NK-92 (cell line): ENCODE data around the gene TPCN2.
"Not testable (repeated sequence)": the region's sequence is repeated elsewhere in the genome, so short reads cannot be mapped to it uniquely, and the experiment has no call there.

Source experiments
- DNase-seq: peaks from one replicate; lab custom pipeline; 2025; ENCODE audit not compliant: unreplicated experiment; lab: John Stamatoyannopoulos, UW

TPCN2 gene

DNA sequence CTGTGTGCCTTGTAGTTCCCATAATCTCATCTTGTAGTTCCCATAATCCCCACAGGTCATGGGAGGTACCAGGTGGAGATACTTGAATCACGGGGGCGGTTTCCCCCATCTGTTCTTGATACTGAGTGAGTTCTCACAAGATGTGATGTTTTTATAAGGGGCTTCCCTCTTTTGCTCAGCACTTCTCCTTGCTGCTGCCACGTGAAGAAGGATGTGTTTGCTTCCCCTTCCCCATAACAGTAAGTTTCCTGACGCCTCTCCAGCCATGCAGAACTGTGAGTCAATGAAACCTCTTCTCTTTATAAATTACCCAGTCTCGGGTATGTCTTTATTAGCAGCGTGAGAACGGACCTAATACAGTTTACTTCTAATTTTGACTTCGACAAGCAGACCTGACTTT, 93.0 kb downstream of the TPCN2 start:
- no peak for DNase-seq

DNA sequence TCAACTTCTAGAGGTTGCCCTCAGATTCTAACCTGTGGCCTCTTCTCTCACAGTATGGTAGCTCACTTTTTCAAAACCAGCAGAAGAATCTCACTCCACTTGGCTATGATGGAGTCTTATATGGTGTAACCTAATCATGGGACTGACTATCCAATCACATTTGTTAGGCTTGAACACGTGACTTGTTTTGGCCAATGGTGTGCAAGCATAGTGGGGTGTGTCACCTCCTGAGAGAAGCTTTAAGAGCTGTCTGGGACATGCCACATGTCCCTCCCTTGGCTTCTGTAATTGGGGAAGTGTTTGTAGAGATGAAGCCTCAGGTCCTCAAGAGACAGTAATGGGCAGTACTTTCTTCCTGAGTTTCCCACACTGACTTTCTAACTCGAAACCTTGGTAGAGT, 94.2 kb downstream of the TPCN2 start:
- no peak for DNase-seq

DNA sequence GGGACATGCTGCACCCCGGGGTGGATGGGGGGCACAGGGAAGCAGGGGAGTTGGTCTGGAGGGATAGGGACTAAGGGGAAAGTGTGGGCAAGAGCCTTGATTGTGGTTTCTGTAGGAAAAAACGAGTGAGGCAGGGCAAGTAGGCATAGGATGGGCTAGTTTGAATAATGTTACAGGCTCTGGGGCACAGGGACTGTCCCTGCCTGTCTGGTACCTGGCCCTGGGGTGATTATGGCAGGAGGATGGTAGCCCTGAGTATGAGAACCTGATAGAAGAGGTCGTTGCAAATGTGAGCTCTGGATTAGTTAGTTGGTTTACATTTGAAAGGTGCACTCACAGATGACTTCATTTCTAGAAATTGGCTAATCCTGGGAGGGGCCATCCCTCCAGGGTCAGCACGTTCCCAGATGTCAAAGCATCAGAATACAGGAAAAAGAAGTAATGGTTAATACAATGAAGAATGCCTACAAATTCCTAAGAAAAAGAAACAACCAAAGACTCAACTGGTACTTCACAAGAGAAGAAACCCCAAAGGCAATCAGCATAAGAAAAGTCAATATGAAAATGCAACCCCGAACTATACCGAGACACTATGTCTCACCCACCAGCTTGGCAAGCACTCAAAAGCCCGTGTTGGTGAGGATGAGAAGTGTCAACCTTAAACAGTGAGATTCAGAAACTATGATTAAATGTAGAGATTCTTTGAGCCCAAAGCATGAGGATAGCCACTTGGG, 95.8 kb downstream of the TPCN2 start:
- no peak for DNase-seq

DNA sequence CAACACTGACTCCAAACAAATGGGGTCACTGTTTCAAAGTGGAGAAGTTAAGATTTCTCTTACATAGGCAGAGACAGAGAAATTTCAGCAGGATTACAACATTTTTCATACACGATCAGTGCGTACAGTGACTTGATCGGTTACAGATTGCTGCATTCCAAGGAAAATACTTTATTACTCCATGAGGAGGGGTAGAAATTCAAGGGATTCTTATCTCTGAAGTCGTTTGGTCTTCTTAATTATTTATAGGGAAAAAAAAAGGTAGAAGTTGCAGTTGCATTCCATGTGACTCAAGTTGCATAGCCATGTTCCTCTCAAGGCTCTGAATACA, 96.3 kb downstream of the TPCN2 start:
- DNase-seq, result no peak

DNA sequence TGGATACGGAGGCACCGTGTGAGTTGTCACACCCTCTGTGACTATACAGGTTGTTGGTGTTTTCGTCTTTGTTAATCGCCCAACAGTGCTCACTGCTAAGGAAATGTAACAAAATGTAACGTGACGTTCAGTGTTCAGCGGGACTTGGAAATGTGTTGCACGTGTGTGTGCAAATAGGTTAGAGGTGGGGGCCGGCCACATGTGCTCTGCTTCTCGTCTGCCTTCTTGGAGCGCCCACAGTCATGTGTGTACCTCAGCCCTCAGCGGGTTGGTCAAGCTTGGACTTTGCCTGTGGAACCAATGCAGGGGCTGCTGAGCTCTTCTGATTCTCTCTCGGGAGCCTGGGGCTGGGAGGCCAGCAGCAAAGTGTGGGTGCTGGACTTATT, 99.6 kb downstream of the TPCN2 start:
- no peak for DNase-seq

DNA sequence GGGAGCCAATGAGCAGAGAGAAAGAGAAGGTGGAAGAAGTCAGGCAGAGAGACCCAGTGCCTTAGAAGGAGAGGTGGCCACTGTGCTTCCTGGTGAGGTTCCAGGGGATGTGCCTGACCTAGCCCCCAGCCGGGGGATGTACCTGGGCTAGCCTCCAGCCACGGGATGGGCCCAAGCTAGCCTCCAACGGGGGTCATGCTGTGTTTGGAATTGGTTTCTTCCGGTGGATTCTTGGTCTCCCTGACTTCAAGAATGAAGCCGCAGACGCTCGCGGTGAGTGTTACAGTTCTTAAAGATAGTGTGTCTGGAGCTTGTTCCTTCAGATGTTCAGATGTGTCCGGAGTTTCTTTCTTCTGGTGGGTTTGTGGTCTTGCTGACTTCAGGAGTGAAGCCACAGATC, 100.1 kb downstream of the TPCN2 start:
- DNase-seq, result no peak

DNA sequence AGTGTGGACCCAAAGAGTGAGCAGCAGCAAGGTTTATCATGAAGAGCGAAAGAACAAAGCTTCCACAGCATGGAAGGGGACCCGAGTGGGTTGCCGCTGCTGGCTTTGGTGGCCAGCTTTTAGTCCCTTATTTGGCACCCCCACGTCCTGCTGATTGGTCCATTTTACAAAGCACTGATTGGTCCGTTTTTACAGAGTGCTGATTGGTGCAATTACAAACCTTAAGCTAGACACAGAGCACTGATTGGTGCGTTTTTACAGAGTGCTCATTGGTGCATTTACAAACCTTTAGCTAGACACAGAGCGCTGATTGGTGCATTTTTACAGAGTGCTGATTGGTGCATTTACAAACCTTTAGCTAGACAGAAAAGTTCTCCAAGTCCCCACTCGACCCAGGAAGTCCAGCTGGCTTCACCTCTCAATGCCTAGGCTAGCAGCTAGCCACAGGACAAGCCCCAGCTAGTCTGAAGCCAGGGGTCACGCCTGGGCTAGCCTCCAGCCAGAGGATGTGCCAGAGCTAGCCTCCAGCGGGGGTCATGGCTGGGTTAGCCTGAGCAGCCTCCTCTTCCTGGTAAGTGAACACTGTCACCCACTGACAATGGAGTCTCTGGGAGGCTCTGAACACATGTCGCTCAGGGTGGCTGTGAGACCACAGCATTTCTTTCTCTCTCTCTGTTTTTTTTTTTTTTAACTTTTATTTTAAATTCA, 100.8 kb downstream of the TPCN2 start:
- not testable (repeated sequence) for DNase-seq

DNA sequence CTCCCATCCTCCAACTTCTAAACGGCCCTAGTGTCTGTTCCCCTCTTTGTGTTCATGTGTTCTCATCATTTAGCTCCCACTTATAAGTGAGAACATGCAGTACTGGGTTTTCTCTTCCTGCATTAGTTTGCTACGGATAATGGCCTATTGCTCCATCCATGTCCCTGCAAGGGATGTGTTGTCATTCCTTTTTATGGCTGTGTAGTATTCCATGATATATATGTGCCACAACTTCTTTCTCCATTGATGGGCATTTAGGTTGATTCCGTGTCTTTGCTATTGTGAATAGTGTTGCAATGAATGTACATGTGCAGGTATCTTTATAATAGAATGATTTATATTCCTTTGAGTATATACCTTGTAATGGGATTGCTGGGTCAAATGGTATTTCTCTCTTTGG, 101.4 kb downstream of the TPCN2 start:
- DNase-seq, result no peak

DNA sequence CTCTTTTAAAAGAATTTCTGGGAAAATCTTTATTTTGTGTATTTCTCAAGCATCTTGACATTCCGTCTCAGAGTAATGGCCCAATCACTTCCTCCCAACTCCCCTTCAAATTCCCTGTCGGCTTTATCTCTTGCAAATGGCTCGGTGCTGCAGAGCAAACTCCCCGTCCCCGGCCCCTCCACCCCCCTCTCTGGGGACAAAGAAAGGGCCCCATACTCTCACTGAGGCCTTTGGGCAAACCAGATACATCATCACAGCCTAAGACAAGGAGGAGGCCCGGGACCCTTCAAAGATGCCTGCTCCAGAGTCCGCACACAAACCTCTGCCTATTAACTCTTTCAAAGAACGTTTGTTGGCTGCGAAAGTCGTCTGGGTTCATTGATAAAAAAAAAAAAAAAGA, 103.1 kb downstream of the TPCN2 start:
- no peak for DNase-seq

DNA sequence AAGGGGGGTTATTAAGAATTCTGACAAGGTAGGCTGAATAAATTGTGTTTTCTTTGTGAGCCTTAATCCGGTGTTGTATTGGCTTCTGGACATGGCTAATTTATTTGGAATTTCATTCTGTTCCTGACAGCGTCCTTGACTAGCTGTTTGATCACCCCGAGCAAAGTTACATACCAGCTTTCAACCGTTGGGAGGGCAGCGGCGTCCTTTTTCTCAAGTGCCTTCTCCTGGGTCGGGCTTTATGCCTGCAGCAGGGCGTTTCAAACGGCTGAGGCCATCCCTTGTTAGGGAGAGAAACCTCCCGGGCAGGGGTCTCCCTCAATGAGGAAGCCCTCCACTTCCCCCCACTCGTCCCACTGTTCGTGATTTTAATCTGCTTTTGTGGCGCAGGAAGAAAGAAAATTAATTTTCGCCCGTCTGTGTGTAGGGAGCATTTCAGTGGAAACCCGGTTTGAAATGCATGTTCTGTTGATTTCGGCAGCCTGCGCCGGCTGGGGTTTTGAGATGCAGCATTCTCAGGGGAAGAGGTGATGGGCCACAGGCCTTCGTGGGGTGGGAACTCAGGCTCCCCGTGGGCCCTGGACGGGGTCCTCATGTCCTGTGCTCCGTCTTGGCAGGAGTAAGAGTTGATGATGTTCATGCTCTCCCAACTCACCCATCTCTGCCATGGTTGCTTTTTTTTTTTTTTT, 104.1 kb downstream of the TPCN2 start:
- no peak for DNase-seq

DNA sequence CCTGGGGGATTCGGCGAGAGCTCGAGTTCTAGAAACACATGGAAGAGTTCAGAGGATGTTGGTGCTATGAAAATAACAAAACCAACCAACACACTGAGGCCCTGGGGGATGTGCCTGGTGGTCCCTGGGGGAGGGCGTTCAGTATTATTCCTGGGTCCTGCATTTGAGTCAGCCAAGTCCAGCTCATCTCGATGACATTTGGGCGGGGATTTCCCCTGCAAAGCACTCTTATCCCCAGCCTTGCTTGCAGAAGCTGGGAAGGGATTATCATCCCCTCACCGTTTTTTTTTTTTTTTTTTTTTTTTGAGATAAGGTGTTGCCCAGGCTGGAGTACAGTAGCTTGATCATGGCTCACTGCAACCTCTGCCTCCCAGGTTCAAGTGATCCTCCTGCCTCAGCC, 104.9 kb downstream of the TPCN2 start:
- DNase-seq, result no peak

DNA sequence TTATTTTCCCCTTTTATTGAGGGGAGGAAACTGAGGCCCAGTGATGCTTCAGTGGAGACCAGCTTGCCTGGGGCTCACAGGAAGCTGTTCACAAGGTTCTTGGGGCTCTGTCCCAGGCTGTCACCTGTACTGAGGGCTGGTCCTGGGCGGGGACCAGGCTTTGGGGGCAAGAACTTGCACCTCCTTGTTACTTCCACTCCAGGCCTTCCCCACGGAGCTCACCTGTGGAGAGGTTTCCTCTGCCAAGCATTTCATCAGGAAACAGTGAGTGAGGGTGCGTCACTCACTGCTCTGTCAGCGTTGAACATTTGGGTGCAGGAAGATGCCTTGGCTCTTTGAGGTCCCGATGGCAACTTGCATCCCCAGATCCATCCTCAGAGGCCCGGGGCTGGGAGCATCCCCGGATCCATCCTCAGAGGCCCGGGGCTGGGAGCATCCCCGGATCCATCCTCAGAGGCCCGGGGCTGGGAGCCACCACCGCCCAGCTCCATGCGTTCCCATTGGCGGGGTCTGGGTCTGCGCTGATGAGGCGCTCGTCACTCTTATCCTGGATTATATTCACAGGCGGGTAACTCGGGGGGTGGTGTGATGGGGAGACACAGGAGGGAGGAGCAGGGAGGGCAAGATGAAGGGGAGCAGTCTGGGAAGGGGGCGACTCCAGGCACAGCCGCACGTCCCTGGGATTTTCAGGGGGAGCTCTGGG, 105.6 kb downstream of the TPCN2 start:
- no peak for DNase-seq

DNA sequence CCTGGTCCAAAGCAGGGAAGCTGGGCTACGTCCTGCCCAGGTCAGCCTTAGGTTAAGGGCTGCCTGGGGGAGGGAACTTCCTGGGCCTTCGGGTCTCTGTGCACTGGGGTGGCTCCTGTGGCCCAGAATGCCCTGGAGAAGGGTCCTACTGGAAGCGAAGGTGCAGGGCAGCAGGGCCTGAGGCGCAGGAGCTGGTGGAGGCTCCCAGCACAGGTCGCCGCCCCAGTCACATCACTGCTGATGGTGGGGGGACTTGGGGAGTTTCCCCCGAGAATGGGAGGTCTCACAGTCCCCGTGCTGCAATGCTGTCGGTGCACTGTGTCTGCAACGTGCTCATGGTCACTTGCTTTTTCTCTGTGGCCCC, 106.2 kb downstream of the TPCN2 start:
- DNase-seq, result no peak

DNA sequence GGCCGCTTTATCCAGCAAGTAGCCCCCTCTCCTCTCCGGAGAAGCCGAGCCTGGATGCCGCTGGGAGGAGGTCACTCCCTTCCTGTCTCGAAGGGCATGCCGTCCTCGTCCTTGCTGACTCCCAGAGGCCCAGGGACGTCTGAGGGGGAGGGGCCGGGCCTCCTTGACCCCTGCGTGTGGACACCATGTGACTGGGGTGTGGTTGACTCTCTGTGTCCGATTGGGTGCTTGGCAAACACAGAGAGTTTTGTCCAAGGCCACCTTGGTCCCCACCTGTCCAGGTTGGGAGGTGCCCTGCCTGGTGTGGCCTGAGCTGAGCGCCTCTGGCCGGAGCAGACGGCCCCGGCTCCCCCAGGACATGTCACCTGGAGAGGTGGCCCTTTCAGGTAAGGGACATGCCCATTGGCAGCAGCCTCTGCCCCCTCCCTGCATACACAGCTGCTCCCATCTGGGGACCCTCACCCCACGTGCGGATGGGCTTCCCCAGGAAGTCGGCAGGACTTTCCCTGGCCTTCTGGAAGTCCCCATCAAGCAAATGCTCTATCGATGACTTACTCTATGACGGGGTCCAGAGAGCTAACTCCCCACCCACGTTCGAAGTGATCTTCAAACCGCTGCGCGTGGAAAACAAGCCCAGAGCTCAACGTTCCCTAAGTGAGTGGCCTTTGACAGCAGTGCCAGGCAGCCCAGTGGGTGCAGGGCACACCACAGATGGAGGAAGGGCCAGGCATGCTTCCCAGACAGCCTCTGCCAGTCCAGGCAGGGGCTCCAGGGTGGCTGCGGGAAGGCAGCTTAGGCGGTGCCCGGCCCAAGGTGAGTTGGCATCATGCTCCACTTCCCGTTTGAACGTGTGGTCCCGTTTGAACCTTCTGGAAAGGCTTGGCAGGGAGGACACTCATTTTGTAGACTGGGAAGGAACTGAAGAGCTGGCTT, 106.8 kb downstream of the TPCN2 start, which contains the start of gene SMIM38:
Gene SMIM38, plus strand, starts transcription at position 634 of the 933 bp plus-strand sequence. CDS start 1,912 bp downstream, outside the sequence.
- DNase-seq, result no peak

DNA sequence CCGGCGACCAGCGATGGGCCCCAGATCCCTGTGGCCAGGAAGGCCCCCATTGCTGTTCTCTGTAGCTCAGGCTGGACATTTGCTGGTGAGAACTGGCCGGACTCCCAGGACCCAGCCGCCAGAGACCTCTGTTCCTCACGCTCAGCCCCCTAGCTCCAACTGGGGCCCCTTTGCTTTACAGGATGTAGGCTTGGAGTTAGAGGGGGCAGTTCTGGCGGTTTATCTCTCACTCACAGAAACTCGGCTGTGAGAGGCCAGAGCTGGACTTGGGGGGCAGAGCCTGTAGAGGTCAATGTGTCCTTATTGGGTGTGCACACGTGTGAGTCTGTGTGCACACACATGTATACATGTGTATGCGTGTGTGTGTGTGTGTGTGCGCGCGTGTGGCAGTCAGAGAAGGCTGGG, 107.5 kb downstream of the TPCN2 start:
- DNase-seq, result no peak

DNA sequence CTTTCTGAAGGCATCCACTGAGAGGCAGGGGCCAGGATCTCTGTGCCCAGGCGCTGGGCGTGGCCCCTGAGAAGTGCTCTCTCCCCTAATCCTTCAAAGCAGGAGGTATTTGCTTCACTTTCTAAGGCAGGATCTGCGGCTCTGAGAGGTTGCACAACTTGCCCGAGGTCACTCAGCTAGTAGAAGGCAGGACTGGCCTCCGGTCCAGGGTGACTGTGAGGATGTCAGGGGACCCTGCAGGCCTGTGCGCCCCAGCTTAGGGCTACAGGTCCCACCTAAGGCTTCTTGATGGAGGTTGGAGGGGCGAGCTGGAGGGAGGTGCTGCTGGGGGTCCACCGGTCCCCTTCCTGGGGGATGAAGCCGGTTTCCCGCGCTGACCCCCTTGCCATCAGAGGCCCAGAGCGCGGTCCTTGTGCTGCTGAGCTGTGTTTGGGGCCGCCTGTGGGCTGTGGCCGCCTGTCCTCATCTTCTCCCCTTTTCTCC, 108.0 kb downstream of the TPCN2 start:
- DNase-seq, result no peak

DNA sequence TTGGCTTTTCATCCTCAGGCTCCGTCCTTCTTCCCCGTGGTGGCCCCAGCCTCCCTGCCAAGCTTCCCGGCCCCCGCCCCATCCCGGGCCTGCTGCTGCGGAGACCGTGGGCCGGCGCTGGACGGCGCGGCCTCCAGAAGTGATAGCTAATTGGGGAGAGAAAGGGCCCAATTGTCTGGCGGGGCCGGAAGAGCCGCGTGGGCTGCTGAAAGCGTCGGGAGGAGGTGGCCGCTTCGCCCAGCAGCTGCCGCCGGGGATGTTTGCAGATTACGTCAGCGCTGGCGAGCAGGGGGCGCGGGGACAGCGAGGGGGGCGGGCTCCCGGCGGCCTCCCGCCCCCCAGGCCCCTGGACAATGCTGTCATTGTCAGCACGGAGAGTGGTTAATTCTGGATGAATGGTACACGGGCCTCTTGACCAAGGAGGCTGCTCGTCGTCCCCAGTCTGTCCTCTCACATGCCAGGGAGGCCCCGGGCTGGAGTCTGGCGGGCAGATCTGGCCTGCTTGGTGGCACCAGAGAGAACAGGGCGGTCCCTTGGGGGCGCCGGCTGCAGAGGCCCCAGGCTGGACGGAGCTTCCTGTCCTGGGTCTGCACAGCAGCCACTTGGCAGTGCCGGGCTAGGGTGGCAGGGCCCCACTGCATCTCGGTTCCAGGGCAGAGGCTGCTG, 108.6 kb downstream of the TPCN2 start:
- no peak for DNase-seq

DNA sequence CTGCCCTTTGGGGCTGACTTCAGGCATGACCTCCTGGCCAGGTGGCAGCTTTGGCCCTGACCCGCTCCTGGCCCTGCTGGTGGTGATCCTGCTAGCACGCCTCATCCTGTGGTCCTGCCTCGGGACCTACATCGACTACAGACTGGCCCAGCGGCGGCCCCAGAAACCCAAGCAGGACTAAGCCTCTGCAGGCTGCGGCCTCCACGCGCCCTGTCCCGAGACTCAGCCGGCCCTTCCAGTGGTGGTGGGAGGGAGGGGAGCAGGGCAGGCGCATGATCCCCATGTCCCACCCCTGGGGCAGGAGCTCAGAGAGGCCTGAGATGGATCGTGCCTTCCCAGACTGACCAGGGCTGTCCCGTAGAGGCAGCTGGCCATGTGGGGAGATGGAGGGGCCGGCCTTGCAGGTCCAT, 109.1 kb downstream of the TPCN2 start:
- no peak for DNase-seq

DNA sequence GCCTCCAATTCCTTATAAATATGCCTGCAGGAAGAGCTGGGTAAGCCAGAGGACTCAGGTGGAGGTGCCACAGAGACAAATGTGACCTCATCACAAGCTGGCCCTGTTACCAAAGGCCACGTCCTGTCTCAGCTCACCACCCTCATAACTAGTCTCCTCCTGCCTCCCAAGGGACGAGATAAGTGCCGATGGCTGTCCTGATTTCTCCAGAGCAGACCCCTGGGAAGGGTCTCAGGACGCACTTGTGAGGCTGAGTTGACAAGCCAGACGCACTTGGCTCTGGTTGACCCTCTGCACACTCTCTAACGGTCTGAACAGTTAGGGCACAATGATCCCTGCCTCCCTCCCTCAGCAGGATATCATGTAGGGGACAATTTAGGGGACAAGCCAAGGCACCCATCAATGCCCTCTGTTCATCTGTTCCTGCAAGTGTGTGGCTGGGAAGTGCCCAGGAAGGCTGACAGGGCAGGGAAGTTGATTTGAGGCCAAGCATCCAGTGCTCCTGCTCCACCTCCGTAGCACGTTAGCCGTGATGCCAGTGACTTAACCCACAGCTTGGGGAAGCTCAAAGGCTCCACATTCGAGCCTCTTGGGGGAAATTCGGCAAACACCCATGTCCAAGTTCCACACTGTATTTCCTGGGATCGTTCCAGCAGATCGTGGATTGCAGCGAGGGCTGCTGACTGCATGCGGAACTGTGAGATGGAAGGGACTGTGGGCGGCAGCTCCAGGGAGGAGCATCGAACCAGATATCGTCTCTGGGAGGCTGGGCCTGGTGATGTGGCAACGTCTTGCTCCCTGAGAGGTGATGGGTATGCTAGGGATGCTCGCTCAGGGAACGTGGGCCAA, 109.8 kb downstream of the TPCN2 start:
- DNase-seq, result no peak
